Activated CD8-positive, alpha-beta memory T cell treated with anti-CD3 and anti-CD28 coated beads, Interleukin-2, amount 10 ng/mL, durations not matched to agents 7 days and 5 days (primary cell): ENCODE data around the gene MAB21L4. TPM values are rescaled to one million over a fixed set of nuclear protein-coding genes. Genes with fewer than 3 reads are reported as not detected.

Source experiments
- ATAC-seq: fragments of 150-1000 bp; cut with Tn5 transposase; one replicate; pipeline ENCODE4 v1.10.0; 2021; ENCODE audit warnings: moderate library complexity
- CTCF ChIA-PET: fragments of 350-600 bp; sonication (Branson Sonifier 250); formaldehyde crosslinking; loops from one replicate; lab custom pipeline; 2021; ENCODE audit warnings: antibody characterized with exemption; lab: Charles Lee
- DNase-seq: peaks from one replicate; pipeline ENCODE4 v3.0.0-alpha.2; 2020
- H3K27ac Mint-ChIP-seq: one replicate; pipeline ENCODE4 v1.8.0; 2021; ENCODE audit warnings: mild to moderate bottlenecking, mixed read lengths
- H3K27me3 Mint-ChIP-seq: one replicate; pipeline ENCODE4 v1.8.0; 2021; ENCODE audit warnings: mixed read lengths
- H3K36me3 Mint-ChIP-seq: one replicate; pipeline ENCODE4 v1.8.0; 2021; ENCODE audit warnings: mild to moderate bottlenecking, mixed read lengths
- H3K4me1 Mint-ChIP-seq: one replicate; pipeline ENCODE4 v1.8.0; 2021; ENCODE audit warnings: mixed read lengths
- H3K4me3 Mint-ChIP-seq: one replicate; pipeline ENCODE4 v1.8.0; 2021; ENCODE audit warnings: mild to moderate bottlenecking, moderate library complexity, mixed read lengths
- H3K9me3 Mint-ChIP-seq: one replicate; pipeline ENCODE4 v1.8.0; 2022; ENCODE audit warnings: low read depth, mixed read lengths
- total RNA-seq, 2 experiments: library from RNA; stranded (reverse); gene quantifications; one replicate each; pipeline ENCODE4 v1.2.3, GENCODE V29; 2021

MAB21L4 gene
- total RNA-seq, 2 experiments from 2014 or later: not detected

GRCh38 chr2:240877460-240878340 lies 18.3 kb downstream of the MAB21L4 start:
- peaks cover 2% of the 10 kb centered on the region for H3K27me3 Mint-ChIP-seq
- H3K4me1 Mint-ChIP-seq: no peaks in the 10 kb centered on the region
- H3K4me3 Mint-ChIP-seq: no peak overlapping the region
- no peak overlapping the region for H3K27ac Mint-ChIP-seq
- no peaks in the 10 kb centered on the region for H3K9me3 Mint-ChIP-seq
- CTCF ChIA-PET: no interaction called here
- DNase-seq: no peak
- H3K36me3 Mint-ChIP-seq: no peaks in the 10 kb centered on the region
- ATAC-seq: no peak

- no peak overlapping the region for H3K4me3 Mint-ChIP-seq
- H3K27ac Mint-ChIP-seq: no peak overlapping the region
- ATAC-seq (no peak), DNase-seq (no peak)
- H3K27me3 Mint-ChIP-seq: no peaks in the 10 kb centered on the region
- H3K9me3 Mint-ChIP-seq: no peaks in the 10 kb centered on the region
- CTCF ChIA-PET: no interaction called here
- no peaks in the 10 kb centered on the region for H3K36me3 Mint-ChIP-seq
- no peaks in the 10 kb centered on the region for H3K4me1 Mint-ChIP-seq
Measured at GRCh38 chr2:240876475-240877251, 19.3 kb downstream of the MAB21L4 start.

- Mint-ChIP-seq H3K4me3 (no peak overlapping the region), H3K9me3 (no peaks in the 10 kb centered on the region), H3K27me3 (no peaks in the 10 kb centered on the region), H3K27ac (no peak overlapping the region), H3K4me1 (no peaks in the 10 kb centered on the region), H3K36me3 (no peaks in the 10 kb centered on the region)
- CTCF ChIA-PET: no interaction called here
- DNase-seq (no peak), ATAC-seq (no peak)
Measured at GRCh38 chr2:240876035-240876474, 19.9 kb downstream of the MAB21L4 start.

DNA sequence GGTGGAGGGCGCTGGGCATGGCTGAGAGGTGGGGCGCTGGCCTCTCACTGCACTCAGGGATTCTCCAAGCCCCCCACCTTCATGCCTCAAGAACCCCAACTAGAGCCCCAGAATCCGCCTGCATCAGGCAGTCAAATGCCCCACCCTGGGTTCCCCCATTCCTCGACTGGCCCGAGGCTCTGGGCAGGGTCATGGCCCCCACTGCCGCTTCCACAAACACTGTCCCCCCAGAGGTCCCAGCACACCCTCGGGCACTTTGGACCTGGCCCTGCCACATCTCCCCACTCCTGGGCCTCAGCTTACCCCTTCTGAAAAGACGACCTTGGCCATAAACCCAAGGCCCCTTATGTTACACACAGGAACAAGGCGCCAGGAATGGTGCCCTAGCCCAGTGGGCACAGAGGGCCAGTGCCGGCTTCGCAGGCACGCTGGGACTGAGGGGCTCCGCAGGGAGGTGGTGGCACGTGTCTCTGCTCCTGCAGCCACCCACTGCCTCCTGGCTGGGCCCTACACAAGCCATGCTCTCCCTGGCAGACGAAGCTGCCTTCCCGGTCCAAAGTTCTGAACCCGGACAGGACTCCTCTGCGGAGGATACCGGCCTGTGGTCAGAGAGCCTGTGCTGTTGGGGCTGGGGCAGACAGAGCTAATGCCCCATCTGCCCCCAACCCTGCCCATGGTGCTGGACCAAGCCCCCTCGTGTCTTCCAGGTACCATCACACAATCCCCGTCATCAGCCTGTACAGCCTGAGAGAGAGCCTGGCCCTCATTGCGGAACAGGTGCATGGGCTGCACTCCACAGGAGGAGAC lies 20.5 kb downstream of the MAB21L4 start:
- no peaks in the 10 kb centered on the region for H3K9me3 Mint-ChIP-seq
- DNase-seq (no peak), ATAC-seq (no peak)
- CTCF ChIA-PET: no interaction called here
- H3K27ac Mint-ChIP-seq: no peak overlapping the region
- H3K4me3 Mint-ChIP-seq: no peak overlapping the region
- H3K36me3 Mint-ChIP-seq: no peaks in the 10 kb centered on the region
- no peaks in the 10 kb centered on the region for H3K4me1 Mint-ChIP-seq
- no peaks in the 10 kb centered on the region for H3K27me3 Mint-ChIP-seq

DNA sequence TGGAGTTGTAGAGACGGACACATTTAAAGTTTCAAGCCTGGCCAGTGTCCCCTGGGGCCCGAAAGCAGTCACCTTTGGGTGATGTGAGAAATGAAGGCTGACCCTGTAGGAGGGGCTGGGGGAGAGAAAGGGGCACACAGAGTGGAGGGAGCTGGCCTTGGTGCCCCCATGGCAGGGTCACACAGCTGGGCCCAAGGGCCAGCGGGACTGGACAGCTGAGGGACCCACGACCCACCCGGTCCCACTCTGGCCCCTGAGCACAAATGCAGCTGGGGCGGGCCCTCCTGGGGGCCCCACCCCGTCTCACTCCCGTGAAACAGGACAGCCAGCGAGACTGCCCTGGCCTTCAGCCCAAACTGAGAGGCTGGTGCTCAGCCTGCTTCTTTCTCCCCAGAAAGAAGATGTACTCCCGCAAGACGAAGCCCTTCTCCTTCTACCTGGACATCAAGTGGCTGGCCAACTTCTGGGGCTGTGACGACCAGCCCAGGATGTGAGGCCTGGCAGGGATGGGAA lies 21.2 kb downstream of the MAB21L4 start:
- CTCF ChIA-PET: no interaction called here
- Mint-ChIP-seq H3K9me3 (no peaks in the 10 kb centered on the region), H3K36me3 (no peaks in the 10 kb centered on the region)

DNA sequence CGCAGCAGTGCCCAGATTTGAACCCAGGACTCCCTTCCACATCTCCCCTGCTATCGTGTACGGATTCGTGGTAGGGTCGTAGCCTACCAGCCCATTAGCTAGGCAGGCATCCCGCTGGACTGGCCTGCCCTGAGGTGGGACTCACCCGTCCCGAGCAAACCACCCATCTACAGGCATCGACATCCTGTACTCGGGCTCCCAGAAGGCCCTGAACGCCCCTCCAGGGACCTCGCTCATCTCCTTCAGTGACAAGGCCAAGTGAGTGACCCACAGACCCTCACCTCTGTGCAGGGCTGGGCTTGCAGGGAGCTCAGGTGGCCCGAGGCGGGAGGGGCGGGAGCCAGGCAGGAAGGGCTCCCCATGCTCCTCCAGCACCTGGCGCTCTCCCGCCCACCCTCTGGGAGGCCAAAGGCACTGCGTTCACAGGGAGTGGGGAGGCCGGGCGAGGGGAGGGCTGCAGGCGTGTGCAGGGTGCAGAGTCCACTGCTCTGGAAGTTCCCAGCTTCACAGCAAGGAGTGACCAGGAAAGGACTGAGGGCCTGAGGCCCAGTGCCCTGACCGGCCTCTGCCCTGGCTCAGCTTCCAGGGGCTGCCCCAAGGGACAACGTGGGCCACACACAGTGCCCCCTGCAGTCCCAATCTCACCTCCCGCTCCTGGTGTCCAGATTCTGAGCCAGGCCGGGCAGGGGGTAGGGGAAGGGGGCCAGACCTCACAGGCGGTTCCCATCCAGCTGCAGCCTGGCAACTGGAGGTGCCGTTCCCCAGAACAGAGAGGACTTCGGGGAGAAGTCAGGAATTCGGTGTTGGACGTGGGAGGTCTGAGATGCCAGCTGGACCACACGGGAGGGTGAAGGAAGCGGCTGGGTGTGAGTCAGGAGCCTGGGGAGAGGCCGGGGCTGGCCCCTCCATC lies 21.9 kb downstream of the MAB21L4 start:
- no peaks in the 10 kb centered on the region for H3K9me3 Mint-ChIP-seq
- DNase-seq (no peak), ATAC-seq (no peak)
- CTCF ChIA-PET: no interaction called here
- H3K4me3 Mint-ChIP-seq: no peak overlapping the region
- no peaks in the 10 kb centered on the region for H3K4me1 Mint-ChIP-seq
- no peaks in the 10 kb centered on the region for H3K27me3 Mint-ChIP-seq
- no peak overlapping the region for H3K27ac Mint-ChIP-seq
- H3K36me3 Mint-ChIP-seq: no peaks in the 10 kb centered on the region

More for the DNA sequence above, 21.2 kb downstream of the MAB21L4 start:
- no peak for ATAC-seq
- Mint-ChIP-seq H3K27ac (no peak overlapping the region), H3K4me3 (no peak overlapping the region), H3K4me1 (no peaks in the 10 kb centered on the region), H3K27me3 (no peaks in the 10 kb centered on the region)
- DNase-seq: no peak

- Mint-ChIP-seq H3K9me3 (no peaks in the 10 kb centered on the region), H3K27ac (no peak overlapping the region), H3K27me3 (no peaks in the 10 kb centered on the region), H3K4me3 (no peak overlapping the region), H3K4me1 (no peaks in the 10 kb centered on the region), H3K36me3 (no peaks in the 10 kb centered on the region)
- DNase-seq (no peak), ATAC-seq (no peak)
- CTCF ChIA-PET: no interaction called here
Measured at GRCh38 chr2:240873098-240873788, 22.7 kb downstream of the MAB21L4 start.

DNA sequence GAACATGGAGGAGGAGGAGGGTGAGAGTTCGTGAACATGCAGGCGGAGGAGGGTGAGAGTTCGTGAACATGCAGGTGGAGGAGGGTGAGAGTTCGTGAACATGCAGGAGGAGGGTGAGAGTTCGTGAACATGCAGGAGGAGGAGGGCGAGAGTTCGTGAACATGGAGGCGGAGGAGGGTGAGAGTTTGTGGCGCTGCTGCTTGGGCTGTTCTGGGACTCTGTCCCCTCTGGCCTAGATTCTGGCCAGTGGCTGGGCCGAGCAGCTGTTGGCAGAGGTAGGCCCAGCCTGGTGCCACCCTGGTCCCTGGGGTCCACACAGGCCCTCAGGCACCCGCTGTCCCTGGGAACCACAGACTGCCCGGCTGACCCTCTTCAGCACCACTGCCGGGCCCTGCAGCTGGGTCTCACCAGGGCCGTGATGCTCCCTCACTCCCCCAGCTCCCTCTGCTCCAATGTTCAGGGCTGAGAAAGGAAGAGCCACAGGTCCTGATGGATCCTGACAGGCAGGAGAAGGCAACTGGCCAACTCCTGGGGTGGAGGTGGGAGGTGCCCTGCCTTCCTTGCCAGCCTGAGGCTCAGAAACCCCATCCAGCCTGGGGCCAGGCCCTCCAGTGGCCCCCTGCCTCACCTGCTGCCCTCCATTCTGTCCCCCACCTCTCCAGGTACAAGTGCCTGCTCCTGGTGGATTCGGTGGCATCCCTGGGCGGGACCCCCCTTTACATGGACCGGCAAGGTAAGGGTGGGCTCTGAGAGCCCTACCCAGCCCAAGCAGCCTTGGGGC lies 23.4 kb downstream of the MAB21L4 start:
- no peaks in the 10 kb centered on the region for H3K4me1 Mint-ChIP-seq
- H3K27me3 Mint-ChIP-seq: no peaks in the 10 kb centered on the region
- ATAC-seq (no peak), DNase-seq (no peak)
- H3K9me3 Mint-ChIP-seq: no peaks in the 10 kb centered on the region
- no peak overlapping the region for H3K4me3 Mint-ChIP-seq
- H3K36me3 Mint-ChIP-seq: no peaks in the 10 kb centered on the region
- CTCF ChIA-PET: no interaction called here
- no peak overlapping the region for H3K27ac Mint-ChIP-seq

GRCh38 chr2:240871071-240871958 lies 24.6 kb downstream of the MAB21L4 start:
- no peak for ATAC-seq
- Mint-ChIP-seq H3K27ac (no peak overlapping the region), H3K9me3 (no peaks in the 10 kb centered on the region), H3K4me1 (no peaks in the 10 kb centered on the region), H3K4me3 (no peak overlapping the region), H3K27me3 (peaks cover 1% of the 10 kb centered on the region), H3K36me3 (no peaks in the 10 kb centered on the region)
- CTCF ChIA-PET: interaction anchor here (1.2 kb wide), 1 partner anchor 10 kb away, joined by 3 read pairs; no protein-coding TSS in a partner anchor
- DNase-seq: no peak

DNA sequence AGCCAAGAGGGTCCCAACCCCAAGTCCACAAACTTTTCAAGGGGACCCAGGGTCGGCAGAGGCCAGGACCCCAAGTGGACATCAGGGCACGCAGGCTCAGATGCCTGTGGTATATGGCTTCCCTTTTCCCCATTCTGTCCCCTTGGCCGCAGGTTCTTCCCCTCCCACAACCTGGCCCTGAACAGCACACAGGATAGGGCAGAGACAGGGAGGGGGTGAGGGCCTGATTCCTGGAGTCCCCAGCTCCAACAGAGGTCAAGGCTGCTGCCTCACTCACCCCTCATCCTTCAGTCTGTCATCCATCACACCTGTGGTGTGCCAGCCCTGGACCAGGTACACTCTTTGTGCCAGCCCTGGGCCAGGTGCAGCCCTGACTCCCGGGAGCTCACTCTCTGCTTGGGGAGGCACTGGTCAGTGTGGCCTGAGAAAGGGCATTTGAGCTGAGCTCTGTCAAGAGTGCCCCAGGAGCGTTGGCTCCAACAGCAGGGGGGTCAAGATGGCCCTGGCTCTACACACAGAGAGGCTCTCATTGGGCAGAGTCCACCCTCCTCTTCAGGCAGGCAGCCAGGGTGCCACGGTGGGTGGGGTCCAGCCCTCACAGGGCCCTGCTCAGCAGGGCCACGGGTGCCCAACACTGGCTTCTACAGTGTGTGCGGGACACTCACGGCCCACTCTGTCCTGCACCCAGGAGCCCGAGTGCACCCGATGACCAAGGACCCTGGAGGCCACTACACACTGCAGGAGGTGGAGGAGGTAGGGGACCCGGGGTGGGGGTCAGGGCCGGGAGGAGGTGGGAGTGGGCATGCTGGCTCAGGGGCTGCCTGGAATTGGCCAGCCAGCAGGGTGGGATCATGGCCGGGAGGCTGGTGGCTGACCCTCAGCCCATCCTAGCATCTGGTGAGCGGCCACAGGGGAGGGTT lies 25.7 kb downstream of the MAB21L4 start:
- Mint-ChIP-seq H3K27ac (no peak overlapping the region), H3K4me3 (no peak overlapping the region), H3K4me1 (peaks cover 6% of the 10 kb centered on the region), H3K36me3 (no peaks in the 10 kb centered on the region), H3K9me3 (no peaks in the 10 kb centered on the region), H3K27me3 (peaks cover 8% of the 10 kb centered on the region)
- CTCF ChIA-PET: no interaction called here
- ATAC-seq (no peak), DNase-seq (no peak)
